IPS-20b (cell line): ENCODE measurements around the gene MAST4.
"Not testable (repeated sequence)": the region's sequence is repeated elsewhere in the genome, so short reads cannot be mapped to it uniquely, and the experiment has no call there.

Experiments used
- H3K27ac ChIP-seq: one replicate; pipeline ENCODE4 v1.5.1; 2013; ENCODE audit warnings: low read length
- H3K27me3 ChIP-seq: 2 replicates; pipeline ENCODE4 v1.6.1; 2013; ENCODE audit warnings: mild to moderate bottlenecking, low read length, inconsistent platforms; ENCODE audit not compliant: insufficient read depth
- H3K36me3 ChIP-seq: 2 replicates; pipeline ENCODE4 v1.6.1; 2013; ENCODE audit warnings: low read depth, mild to moderate bottlenecking, inconsistent platforms, low read length, moderate library complexity; ENCODE audit not compliant: insufficient read depth
- H3K4me1 ChIP-seq: 2 replicates; pipeline ENCODE4 v1.6.1; 2013; ENCODE audit warnings: mild to moderate bottlenecking, control low read depth, inconsistent platforms, low read length, moderate library complexity; ENCODE audit not compliant: insufficient read depth
- H3K4me3 ChIP-seq: 2 replicates; pipeline ENCODE4 v1.5.1; 2013; ENCODE audit warnings: mild to moderate bottlenecking, low read length, inconsistent platforms
- H3K9ac ChIP-seq: 2 replicates; pipeline ENCODE4 v1.6.1; 2013; ENCODE audit warnings: low read depth, mild to moderate bottlenecking, inconsistent platforms, low read length, moderate library complexity
- H3K9me3 ChIP-seq: 2 replicates; pipeline ENCODE4 v1.6.1; 2013; ENCODE audit warnings: mild to moderate bottlenecking, low read depth, low read length, inconsistent platforms; ENCODE audit not compliant: insufficient read depth

MAST4 gene

DNA sequence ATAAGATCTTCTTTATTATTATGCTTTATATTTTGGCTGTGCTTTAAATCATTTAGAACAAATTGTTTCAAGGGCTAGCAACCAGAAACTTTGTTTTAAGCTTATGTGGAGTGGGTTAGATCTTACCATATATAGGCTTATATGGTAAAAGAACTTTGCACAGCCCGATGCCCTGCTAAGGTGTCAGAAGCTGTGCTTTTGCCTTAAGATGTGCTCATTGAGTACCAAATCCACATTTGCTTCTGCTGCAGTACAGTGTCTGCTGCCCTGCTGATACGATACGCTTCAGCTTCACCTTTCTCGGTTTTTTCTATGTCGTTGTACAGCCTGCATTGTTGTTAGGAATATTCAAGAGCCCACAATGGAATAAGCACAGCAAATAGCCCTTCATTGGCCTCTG lies 565.6 kb downstream of the MAST4 start:
- Histone ChIP-seq H3K4me3 (no peak overlapping the region), H3K9ac (no peak overlapping the region), H3K36me3 (no peaks in the 10 kb centered on the region), H3K27me3 (no peaks in the 10 kb centered on the region), H3K9me3 (no peaks in the 10 kb centered on the region), H3K27ac (no peak overlapping the region), H3K4me1 (no peaks in the 10 kb centered on the region)

GRCh38 chr5:67163231-67163756 lies 567.1 kb downstream of the MAST4 start:
- no peak overlapping the region for H3K27ac ChIP-seq
- H3K4me1 ChIP-seq: no peaks in the 10 kb centered on the region
- H3K4me3 ChIP-seq: no peak overlapping the region
- H3K27me3 ChIP-seq: no peaks in the 10 kb centered on the region
- H3K9ac ChIP-seq: no peak overlapping the region
- no peaks in the 10 kb centered on the region for H3K9me3 ChIP-seq
- H3K36me3 ChIP-seq: no peaks in the 10 kb centered on the region

DNA sequence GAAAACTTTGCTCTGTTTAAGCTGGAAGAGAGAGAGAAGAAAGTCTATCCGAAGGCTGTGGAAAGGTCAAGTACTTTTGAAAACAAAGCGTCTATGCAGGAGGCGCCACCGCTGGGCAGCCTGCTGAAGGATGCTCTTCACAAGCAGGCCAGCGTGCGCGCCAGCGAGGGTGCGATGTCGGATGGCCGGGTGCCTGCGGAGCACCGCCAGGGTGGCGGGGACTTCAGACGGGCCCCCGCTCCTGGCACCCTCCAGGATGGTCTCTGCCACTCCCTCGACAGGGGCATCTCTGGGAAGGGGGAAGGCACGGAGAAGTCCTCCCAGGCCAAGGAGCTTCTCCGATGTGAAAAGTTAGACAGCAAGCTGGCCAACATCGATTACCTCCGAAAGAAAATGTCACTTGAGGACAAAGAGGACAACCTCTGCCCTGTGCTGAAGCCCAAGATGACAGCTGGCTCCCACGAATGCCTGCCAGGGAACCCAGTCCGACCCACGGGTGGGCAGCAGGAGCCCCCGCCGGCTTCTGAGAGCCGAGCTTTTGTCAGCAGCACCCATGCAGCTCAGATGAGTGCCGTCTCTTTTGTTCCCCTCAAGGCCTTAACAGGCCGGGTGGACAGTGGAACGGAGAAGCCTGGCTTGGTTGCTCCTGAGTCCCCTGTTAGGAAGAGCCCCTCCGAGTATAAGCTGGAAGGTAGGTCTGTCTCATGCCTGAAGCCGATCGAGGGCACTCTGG lies 567.8 kb downstream of the MAST4 start:
- Histone ChIP-seq H3K4me1 (no peaks in the 10 kb centered on the region), H3K27ac (no peak overlapping the region), H3K27me3 (no peaks in the 10 kb centered on the region), H3K9me3 (no peaks in the 10 kb centered on the region), H3K4me3 (no peak overlapping the region), H3K9ac (no peak overlapping the region), H3K36me3 (no peaks in the 10 kb centered on the region)

- H3K27ac ChIP-seq: no peak overlapping the region
- no peak overlapping the region for H3K9ac ChIP-seq
- H3K4me3 ChIP-seq: no peak overlapping the region
- H3K9me3 ChIP-seq: no peaks in the 10 kb centered on the region
- H3K36me3 ChIP-seq: no peaks in the 10 kb centered on the region
- no peaks in the 10 kb centered on the region for H3K4me1 ChIP-seq
- H3K27me3 ChIP-seq: no peaks in the 10 kb centered on the region
Measured at GRCh38 chr5:67164856-67165525, 568.8 kb downstream of the MAST4 start.

DNA sequence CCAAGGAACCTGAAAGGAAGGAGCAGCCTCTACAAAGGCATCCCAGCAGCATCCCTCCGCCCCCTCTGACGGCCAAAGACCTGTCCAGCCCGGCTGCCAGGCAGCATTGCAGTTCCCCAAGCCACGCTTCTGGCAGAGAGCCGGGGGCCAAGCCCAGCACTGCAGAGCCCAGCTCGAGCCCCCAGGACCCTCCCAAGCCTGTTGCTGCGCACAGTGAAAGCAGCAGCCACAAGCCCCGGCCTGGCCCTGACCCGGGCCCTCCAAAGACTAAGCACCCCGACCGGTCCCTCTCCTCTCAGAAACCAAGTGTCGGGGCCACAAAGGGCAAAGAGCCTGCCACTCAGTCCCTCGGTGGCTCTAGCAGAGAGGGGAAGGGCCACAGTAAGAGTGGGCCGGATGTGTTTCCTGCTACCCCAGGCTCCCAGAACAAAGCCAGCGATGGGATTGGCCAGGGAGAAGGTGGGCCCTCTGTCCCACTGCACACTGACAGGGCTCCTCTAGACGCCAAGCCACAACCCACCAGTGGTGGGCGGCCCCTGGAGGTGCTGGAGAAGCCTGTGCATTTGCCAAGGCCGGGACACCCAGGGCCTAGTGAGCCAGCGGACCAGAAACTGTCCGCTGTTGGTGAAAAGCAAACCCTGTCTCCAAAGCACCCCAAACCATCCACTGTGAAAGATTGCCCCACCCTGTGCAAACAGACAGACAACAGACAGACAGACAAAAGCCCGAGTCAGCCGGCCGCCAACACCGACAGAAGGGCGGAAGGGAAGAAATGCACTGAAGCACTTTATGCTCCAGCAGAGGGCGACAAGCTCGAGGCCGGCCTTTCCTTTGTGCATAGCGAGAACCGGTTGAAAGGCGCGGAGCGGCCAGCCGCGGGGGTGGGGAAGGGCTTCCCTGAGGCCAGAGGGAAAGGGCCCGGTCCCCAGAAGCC lies 569.6 kb downstream of the MAST4 start:
- Histone ChIP-seq H3K9me3 (no peaks in the 10 kb centered on the region), H3K4me1 (no peaks in the 10 kb centered on the region), H3K9ac (peak overlapping the region; percentile 71; the same call in 1 of the 2 replicates), H3K4me3 (peak overlapping the region; percentile 52; the same call in 1 of the 2 replicates), H3K27ac (peak overlapping the region; percentile 62), H3K36me3 (no peaks in the 10 kb centered on the region), H3K27me3 (no peaks in the 10 kb centered on the region)

DNA sequence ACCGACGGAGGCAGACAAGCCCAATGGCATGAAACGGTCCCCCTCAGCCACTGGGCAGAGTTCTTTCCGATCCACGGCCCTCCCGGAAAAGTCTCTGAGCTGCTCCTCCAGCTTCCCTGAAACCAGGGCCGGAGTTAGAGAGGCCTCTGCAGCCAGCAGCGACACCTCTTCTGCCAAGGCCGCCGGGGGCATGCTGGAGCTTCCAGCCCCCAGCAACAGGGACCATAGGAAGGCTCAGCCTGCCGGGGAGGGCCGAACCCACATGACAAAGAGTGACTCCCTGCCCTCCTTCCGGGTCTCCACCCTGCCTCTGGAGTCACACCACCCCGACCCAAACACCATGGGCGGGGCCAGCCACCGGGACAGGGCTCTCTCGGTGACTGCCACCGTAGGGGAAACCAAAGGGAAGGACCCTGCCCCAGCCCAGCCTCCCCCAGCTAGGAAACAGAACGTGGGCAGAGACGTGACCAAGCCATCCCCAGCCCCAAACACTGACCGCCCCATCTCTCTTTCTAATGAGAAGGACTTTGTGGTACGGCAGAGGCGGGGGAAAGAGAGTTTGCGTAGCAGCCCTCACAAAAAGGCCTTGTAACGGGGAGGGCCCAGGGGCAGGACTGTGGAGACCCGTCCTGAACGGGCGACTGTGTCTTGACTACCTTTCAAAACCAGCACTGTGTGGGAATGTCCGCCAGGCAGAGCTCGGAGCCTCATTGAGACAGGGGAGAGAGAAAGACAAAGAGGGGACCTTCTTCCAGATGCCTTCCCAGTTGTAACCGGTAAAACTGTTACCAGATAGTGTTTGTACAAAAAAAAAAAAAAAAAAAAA lies 570.5 kb downstream of the MAST4 start:
- Histone ChIP-seq H3K9me3 (no peaks in the 10 kb centered on the region), H3K9ac (peak overlapping the region; percentile 71; the same call in 1 of the 2 replicates), H3K4me3 (peak overlapping the region; percentile 52; the same call in 1 of the 2 replicates), H3K27me3 (no peaks in the 10 kb centered on the region), H3K36me3 (no peaks in the 10 kb centered on the region), H3K27ac (peak overlapping the region; percentile 62), H3K4me1 (no peaks in the 10 kb centered on the region)

DNA sequence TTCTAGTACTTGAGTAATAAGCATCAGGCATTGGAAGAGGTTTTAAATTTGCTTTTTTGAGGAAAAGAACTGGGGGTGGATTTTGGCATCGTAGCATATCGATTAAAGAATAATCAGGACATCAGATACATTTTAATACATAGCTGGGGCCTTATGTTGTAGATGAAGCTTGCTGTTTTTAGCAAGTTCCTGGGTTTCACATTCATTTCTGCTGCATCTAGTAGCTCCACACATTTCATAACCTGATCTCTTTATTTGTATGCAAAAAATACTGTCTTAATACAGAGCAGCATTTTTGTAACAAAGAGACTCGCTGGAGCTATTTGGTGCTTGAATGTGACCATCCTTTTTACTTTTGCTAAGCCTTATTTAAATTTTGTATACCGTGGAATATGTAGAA lies 571.9 kb downstream of the MAST4 start:
- H3K4me3 ChIP-seq: no peak overlapping the region
- no peaks in the 10 kb centered on the region for H3K27me3 ChIP-seq
- H3K9ac ChIP-seq: no peak overlapping the region
- H3K4me1 ChIP-seq: no peaks in the 10 kb centered on the region
- H3K36me3 ChIP-seq: no peaks in the 10 kb centered on the region
- no peak overlapping the region for H3K27ac ChIP-seq
- H3K9me3 ChIP-seq: no peaks in the 10 kb centered on the region

- Histone ChIP-seq H3K27ac (no peak overlapping the region), H3K9ac (no peak overlapping the region), H3K36me3 (no peaks in the 10 kb centered on the region)
Measured at GRCh38 chr5:67170767-67171166, 574.6 kb downstream of the MAST4 start.

DNA sequence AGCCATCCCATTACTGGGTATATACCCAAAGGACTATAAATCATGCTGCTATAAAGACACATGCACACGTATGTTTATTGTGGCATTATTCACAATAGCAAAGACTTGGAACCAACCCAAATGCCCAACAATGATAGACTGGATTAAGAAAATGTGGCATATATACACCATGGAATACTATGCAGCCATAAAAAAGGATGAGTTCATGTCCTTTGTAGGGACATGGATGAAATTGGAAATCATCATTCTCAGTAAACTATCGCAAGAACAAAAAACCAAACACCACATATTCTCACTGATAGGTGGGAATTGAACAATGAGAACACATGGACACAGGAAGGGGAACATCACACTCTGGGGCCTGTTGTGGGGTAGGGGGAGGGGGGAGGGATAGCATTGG lies 577.2 kb downstream of the MAST4 start:
- H3K36me3 ChIP-seq, H3K9me3 ChIP-seq, H3K27ac ChIP-seq, H3K4me1 ChIP-seq, H3K27me3 ChIP-seq, H3K9ac ChIP-seq, H3K4me3 ChIP-seq: not testable (repeated sequence)

More at GRCh38 chr5:67170767-67171166, 574.6 kb downstream of the MAST4 start:
- Histone ChIP-seq H3K9me3 (no peaks in the 10 kb centered on the region), H3K4me3 (no peak overlapping the region), H3K4me1 (no peaks in the 10 kb centered on the region), H3K27me3 (no peaks in the 10 kb centered on the region)

GRCh38 chr5:67173959-67174358 lies 577.8 kb downstream of the MAST4 start:
- H3K27me3 ChIP-seq: no peaks in the 10 kb centered on the region
- H3K4me3 ChIP-seq: no peak overlapping the region
- H3K27ac ChIP-seq: no peak overlapping the region
- H3K9ac ChIP-seq: no peak overlapping the region
- H3K36me3 ChIP-seq: no peaks in the 10 kb centered on the region
- no peaks in the 10 kb centered on the region for H3K4me1 ChIP-seq
- peaks cover 4% of the 10 kb centered on the region; the same call in 1 of the 2 replicates for H3K9me3 ChIP-seq

- H3K27me3 ChIP-seq: no peaks in the 10 kb centered on the region
- H3K36me3 ChIP-seq: no peaks in the 10 kb centered on the region
- peaks cover 3% of the 10 kb centered on the region; the same call in 1 of the 2 replicates for H3K4me1 ChIP-seq
- no peak overlapping the region for H3K27ac ChIP-seq
- peaks cover 4% of the 10 kb centered on the region; the same call in 1 of the 2 replicates for H3K9me3 ChIP-seq
- H3K4me3 ChIP-seq: no peak overlapping the region
- no peak overlapping the region for H3K9ac ChIP-seq
Measured at GRCh38 chr5:67176936-67177335, 580.7 kb downstream of the MAST4 start.
